Adrenal gland (tissue), 12 donors: ENCODE results near the gene SFTPB. TPM values are rescaled to one million over a fixed set of nuclear protein-coding genes. Genes with fewer than 3 reads are reported as not detected.
A peak's percentile ranks its signal among the peaks of the same experiment; 100 is the strongest.

Experiments used
- DNase-seq, 7 donors: peaks; one replicate each; pipeline ENCODE4 v3.0.0-alpha.2; 2019 to 2020
- H3K27ac ChIP-seq, 5 donors: fragments of 200-600 bp; sonication (generic) in 4 of 5; 1 replicate in 3 of 5; 2 replicates in 2 of 5; pipeline versions ENCODE4 v1.5.1 to v1.8.0; 2016 to 2020; ENCODE audit warnings: mild to moderate bottlenecking in 1 of 5
- H3K27me3 ChIP-seq: fragments of 200-600 bp; 2 replicates; pipeline ENCODE4 v1.8.0; 2021
- H3K36me3 ChIP-seq, 2 donors: fragments of 200-600 bp; replicated peaks in 1 of 2; 1 replicate in 1 of 2; 2 replicates in 1 of 2; pipeline versions ENCODE4 v1.5.1 to v1.8.0; 2018 to 2022
- H3K4me1 ChIP-seq, 2 donors: fragments of 200-600 bp; replicated peaks in 1 of 2; 1 replicate in 1 of 2; 2 replicates in 1 of 2; pipeline versions ENCODE4 v1.5.1 to v1.8.0; 2018 to 2021
- H3K4me3 ChIP-seq, 4 donors: fragments of 200-600 bp; sonication (generic) in 3 of 4; one replicate each; pipeline ENCODE4 v1.5.1; 2016 to 2018
- H3K9me3 ChIP-seq, 3 donors: fragments of 200-600 bp; sonication (generic) in 1 of 3; replicated peaks in 1 of 3; 1 replicate in 2 of 3; 2 replicates in 1 of 3; pipeline versions ENCODE4 v1.5.1 to v1.8.0; 2016 to 2021
- POLR2A ChIP-seq, 2 donors: fragments of 450-650 bp; IDR thresholded peaks; one replicate each; pipeline ENCODE4 v1.6.1; 2017; ENCODE audit warnings: antibody characterized with exemption in 2 of 2, mild to moderate bottlenecking in 2 of 2, moderate library complexity in 1 of 2
- WGBS, 4 donors: extraction: QIAGEN DNeasy Blood & Tissue Kit in 2 of 4; methylation state at CpG; one replicate each; pipeline versions ENCODE4 v1.1.5 to v1.1.7; 2013 to 2017; 5-methylcytosine and 5-hydroxymethylcytosine counted together
- intact Hi-C, 2 donors: fragments of 100-400 bp; cut with DNase I; formaldehyde crosslinking; loops; one replicate each; pipeline versions ENCODE4 v1.14.1 to v1.15.0; 2022 to 2023
- polyA plus RNA-seq, 3 donors: library from polyadenylated mRNA; stranded (reverse); fragments of 200-250 nt in 2 of 3; fragments of 350-450 nt in 1 of 3; fragmentation: Illumina TruSeq in 1 of 3; extraction: RNeasy Lipid Tissue Mini Kit (QIAGEN cat#74804) in 1 of 3; gene quantifications; one replicate each; pipeline ENCODE4 v1.2.3, GENCODE V29; 2013 to 2014
- total RNA-seq, 9 donors: library from RNA; depleted of rRNA in 4 of 9; stranded (reverse); fragments of >200 nt in 4 of 9; fragments of 120-200 nt in 1 of 9; fragmentation: NEBNext Ultra II Directional in 1 of 9; extraction: Animal tissue kit (Norgen Biotek cat#: 25700) in 1 of 9; gene quantifications; one replicate each; pipeline versions ENCODE4 v1.1.0 to v1.2.4, GENCODE V29; 2013 to 2023
- TF ChIP-seq, protein P1 (sequence below), 6 experiments: fragments of 450-650 bp in 4 of 6; fragments of 200-600 bp in 2 of 6; sonication (generic) in 1 of 6; IDR thresholded peaks; 1 replicate in 5 of 6; 2 replicates in 1 of 6; pipeline versions ENCODE4 v1.5.1 to v1.8.0; 2016 to 2021; ENCODE audit warnings: antibody characterized with exemption in 6 of 6, mild to moderate bottlenecking in 2 of 6, moderate library complexity in 1 of 6
- donor health status: healthy with polysubstance abuse.
- donor health status: Bipolar disorder and iron deficiency.
- donor health status: DM: yes; HTN: yes; CAD: no.
- donor health status: DM: no; HTN: no; CAD: no.
- donor health status: DM: no; HTN: no; CAD: no.
- donor health status: DM: yes; HTN: yes; CAD: no.

The SFTPB gene
- total and polyA plus RNA-seq, 12 donors, result 0.04 to 21.3 (median 1.4) TPM; not detected in 5

DNA sequence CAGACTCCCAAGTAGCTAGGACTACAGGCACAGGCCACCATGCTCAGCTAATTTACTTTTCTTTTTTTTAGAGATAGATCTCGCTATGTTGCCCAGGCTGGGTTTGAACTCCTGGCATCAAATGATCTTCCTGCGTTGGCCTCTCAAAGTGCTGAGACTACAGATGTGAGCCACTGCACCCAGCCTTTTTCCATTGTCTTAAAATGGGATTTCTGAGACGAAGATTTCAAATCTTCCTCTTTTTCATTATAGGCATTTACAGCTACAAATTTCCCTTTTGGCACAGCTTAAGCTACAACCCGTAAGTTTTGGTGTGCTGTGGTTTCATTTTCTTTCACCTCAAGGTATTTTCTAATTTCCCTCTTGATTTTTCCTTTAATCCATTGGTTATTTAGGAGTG, 34.8 kb upstream of the SFTPB start:
- H3K27ac ChIP-seq, result peak overlapping the region in 1 of 5 donors; percentile 45
- no peak for TF ChIP-seq POLR2A (IDR thresholded peaks at IDR 0.05)
- TF ChIP-seq, protein P1, sequence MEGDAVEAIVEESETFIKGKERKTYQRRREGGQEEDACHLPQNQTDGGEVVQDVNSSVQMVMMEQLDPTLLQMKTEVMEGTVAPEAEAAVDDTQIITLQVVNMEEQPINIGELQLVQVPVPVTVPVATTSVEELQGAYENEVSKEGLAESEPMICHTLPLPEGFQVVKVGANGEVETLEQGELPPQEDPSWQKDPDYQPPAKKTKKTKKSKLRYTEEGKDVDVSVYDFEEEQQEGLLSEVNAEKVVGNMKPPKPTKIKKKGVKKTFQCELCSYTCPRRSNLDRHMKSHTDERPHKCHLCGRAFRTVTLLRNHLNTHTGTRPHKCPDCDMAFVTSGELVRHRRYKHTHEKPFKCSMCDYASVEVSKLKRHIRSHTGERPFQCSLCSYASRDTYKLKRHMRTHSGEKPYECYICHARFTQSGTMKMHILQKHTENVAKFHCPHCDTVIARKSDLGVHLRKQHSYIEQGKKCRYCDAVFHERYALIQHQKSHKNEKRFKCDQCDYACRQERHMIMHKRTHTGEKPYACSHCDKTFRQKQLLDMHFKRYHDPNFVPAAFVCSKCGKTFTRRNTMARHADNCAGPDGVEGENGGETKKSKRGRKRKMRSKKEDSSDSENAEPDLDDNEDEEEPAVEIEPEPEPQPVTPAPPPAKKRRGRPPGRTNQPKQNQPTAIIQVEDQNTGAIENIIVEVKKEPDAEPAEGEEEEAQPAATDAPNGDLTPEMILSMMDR (IDR thresholded peaks at IDR 0.05), result no peak
- no peak overlapping the region for H3K4me3 ChIP-seq
- peak in 1 of 7 donors; percentile 49 for DNase-seq
- intact Hi-C loops, result no loop called here
- no peaks in the 10 kb centered on the region for H3K9me3 ChIP-seq
- no peaks in the 10 kb centered on the region for H3K36me3 ChIP-seq
- no peaks in the 10 kb centered on the region for H3K27me3 ChIP-seq
- WGBS, 4 donors, result 68 to 77% (median 74%) methylated on average over 4 of the region's 4 CpGs
- H3K4me1 ChIP-seq, result peaks cover 0 to 46% of the 10 kb centered on the region in 2 donors

DNA sequence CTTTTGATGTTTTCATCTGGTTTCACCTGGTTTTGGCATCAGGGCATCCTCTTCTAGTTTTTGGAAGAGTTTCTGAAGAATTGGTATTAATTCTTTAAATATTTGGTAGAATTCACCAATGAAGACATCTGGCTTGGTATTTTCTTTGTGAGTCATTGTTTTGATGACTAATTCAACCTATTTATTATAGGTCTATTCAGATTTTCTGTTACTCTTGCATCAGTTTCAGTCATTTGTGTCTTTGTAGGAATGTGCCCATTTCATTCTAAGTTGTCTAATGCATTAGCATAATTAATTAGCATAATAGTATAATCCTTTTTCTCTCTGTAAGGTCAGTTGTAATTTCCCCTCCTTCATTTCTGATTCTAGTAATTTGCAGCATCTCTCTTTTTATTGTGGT, 34.2 kb upstream of the SFTPB start:
- intact Hi-C loops, result no loop called here
- Histone ChIP-seq H3K27ac (peak overlapping the region in 1 of 5 donors; percentile 45), H3K4me1 (peaks cover 0 to 41% of the 10 kb centered on the region in 2 donors), H3K9me3 (no peaks in the 10 kb centered on the region), H3K36me3 (no peaks in the 10 kb centered on the region), H3K4me3 (no peak overlapping the region), H3K27me3 (no peaks in the 10 kb centered on the region)
- DNase-seq, result no peak
- TF ChIP-seq POLR2A (IDR thresholded peaks at IDR 0.05), result no peak
- TF ChIP-seq, protein P1 (IDR thresholded peaks at IDR 0.05), result no peak

DNA sequence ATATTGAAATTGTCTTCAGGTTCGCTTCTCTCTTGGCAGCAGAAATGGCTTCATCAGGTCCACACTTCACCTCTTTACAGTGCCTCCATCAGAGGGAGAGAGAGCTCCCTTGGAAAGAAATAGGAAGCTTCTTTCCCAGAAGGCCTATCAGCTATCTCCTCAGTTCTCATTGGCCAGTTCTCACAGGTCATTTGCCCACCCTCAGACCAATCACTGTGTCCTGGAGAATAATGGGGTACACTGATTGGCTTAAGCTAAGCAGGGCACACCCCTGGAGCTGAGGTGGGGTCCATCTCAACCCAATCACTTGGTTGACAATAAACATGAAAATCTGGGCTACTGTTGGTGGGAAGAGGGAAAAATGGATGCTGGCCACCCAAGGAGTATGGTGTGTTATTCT, 31.3 kb upstream of the SFTPB start:
- Histone ChIP-seq H3K4me3 (no peak overlapping the region), H3K9me3 (no peaks in the 10 kb centered on the region), H3K4me1 (peaks cover 0 to 24% of the 10 kb centered on the region in 2 donors), H3K27me3 (no peaks in the 10 kb centered on the region), H3K36me3 (no peaks in the 10 kb centered on the region), H3K27ac (no peak overlapping the region)
- TF ChIP-seq, protein P1 (IDR thresholded peaks at IDR 0.05), result no peak
- no peak for TF ChIP-seq POLR2A (IDR thresholded peaks at IDR 0.05)
- DNase-seq, result peak in 1 of 7 donors; percentile 23
- WGBS, 4 donors, result 93 to 100% (median 100%) methylated on average over 1 of the region's 1 CpG
- intact Hi-C loops, result no loop called here

DNA sequence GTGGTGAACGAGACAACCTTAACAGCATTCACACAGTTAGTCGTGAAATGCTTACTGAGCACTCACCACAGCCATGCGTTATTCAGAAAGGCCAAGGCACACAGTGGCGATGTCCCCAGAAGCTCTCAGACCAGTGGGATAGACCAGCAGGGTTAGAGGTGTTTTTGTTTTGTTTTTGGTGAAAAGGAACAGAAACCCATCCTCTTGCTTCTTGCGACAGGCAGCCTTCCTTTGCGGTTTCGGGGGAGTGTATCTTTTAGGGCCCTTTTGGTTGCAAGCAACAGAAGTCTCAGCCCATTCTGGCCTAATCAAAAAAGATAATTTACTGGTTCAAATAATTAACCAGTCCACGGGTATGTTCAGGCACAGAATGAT, 30.9 kb upstream of the SFTPB start:
- no peaks in the 10 kb centered on the region for H3K9me3 ChIP-seq
- DNase-seq, result peak in 1 of 7 donors; percentile 45
- no peaks in the 10 kb centered on the region for H3K27me3 ChIP-seq
- intact Hi-C loops, result no loop called here
- TF ChIP-seq, protein P1 (IDR thresholded peaks at IDR 0.05), result no peak
- no peak for TF ChIP-seq POLR2A (IDR thresholded peaks at IDR 0.05)
- no peak overlapping the region for H3K4me3 ChIP-seq
- peak overlapping the region in 1 of 5 donors; percentile 29 for H3K27ac ChIP-seq
- 66 to 85% (median 71%) methylated on average over 8 of the region's 8 CpGs for WGBS, 4 donors
- H3K4me1 ChIP-seq, result peaks cover 0 to 20% of the 10 kb centered on the region in 2 donors
- H3K36me3 ChIP-seq, result no peaks in the 10 kb centered on the region
